ENCODE results near the gene NOTO. TPM values are rescaled to one million over a fixed set of nuclear protein-coding genes. Genes with fewer than 3 reads are reported as not detected.
A peak's percentile ranks its signal among the peaks of the same experiment; 100 is the strongest.

The NOTO gene
- total RNA-seq, 1 donor from 2014 or later: not detected

DNA sequence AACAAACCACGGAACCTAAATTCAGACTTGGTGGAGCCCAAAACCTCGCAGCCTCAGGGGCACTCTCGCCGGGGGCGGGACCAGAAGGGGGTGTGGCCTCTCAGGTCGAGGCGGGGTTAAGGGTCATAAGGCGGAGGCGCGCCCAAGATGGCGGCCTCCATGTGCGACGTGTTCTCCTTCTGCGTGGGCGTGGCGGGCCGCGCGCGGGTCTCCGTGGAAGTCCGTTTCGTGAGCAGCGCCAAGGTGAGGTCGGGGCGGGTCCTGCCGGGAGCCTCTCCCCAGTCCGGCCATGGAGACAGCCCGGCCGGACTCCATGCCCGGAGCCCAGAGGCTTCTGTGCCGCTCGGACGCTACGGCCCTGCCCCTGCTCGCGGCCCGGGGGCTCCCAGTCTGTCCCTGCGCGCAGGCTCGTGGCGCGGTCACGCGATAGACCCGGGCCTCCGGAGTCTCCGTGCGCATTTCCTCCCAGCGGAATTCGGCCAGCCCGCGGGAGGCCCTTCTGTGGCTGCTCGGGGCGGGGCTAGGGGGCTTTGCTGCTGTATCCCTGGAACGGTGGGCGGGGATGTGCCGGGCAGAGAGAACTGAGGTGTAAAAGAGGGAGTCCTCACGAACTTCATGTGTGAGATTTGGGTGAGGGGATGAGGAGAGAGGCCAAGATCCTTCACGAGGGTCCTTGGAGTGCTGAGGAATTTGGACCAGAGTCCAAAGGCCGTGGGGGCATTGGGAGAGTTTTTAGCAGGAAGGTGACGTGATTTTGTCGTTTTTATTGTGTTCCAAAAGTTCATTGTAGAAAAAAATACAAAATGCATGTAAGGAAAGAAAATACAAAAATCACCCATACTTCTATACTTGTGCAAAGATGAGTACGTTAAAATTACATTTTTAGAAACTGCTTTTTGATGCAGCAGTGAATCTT is 12.0 kb downstream of the NOTO start, which contains the start of gene SMYD5:
SMYD5 (plus strand) TSS at position 126 of the 916 bp plus-strand sequence; CDS start at position 148, 22 bp downstream.
- ATAC-seq (ENCODE audit: low read depth): peak; percentile 94
- ChIA-PET CTCF (interaction anchor here (2.1 to 2.9 kb wide), 2 partner anchors 37 to 129 kb away, joined by 22 to 32 read pairs; no protein-coding TSS in a partner anchor), POLR2A (interaction anchor here (0.6 to 2.6 kb wide), 6 partner anchors 19 to 143 kb away, joined by 4 to 28 read pairs (median 5); partner anchors contain the start of genes CCT7, PRADC1 and SFXN5)
- intact Hi-C loops (cut with micrococcal nuclease): loop anchor here (1.0 kb wide), 6 partner anchors 19 to 171 kb away; partner anchors contain the start of genes ALMS1, FBXO41, PRADC1 and SFXN5
- H3K36me3 Mint-ChIP-seq (ENCODE audit: low read depth): peaks cover 6% of the 10 kb centered on the region
- H3K4me1 Mint-ChIP-seq: peaks cover 32% of the 10 kb centered on the region
- DNase-seq: peak; percentile 90
- H3K27me3 Mint-ChIP-seq: peaks cover 3% of the 10 kb centered on the region
- H3K27ac Mint-ChIP-seq: peak within 1 kb of the TSS; percentile 89
- no peaks in the 10 kb centered on the region for H3K9me3 Mint-ChIP-seq
- peak within 1 kb of the TSS; percentile 87 for H3K4me3 Mint-ChIP-seq
- TF ChIP-seq, protein P1, sequence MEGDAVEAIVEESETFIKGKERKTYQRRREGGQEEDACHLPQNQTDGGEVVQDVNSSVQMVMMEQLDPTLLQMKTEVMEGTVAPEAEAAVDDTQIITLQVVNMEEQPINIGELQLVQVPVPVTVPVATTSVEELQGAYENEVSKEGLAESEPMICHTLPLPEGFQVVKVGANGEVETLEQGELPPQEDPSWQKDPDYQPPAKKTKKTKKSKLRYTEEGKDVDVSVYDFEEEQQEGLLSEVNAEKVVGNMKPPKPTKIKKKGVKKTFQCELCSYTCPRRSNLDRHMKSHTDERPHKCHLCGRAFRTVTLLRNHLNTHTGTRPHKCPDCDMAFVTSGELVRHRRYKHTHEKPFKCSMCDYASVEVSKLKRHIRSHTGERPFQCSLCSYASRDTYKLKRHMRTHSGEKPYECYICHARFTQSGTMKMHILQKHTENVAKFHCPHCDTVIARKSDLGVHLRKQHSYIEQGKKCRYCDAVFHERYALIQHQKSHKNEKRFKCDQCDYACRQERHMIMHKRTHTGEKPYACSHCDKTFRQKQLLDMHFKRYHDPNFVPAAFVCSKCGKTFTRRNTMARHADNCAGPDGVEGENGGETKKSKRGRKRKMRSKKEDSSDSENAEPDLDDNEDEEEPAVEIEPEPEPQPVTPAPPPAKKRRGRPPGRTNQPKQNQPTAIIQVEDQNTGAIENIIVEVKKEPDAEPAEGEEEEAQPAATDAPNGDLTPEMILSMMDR (IDR thresholded peaks at IDR 0.05): no peak

DNA sequence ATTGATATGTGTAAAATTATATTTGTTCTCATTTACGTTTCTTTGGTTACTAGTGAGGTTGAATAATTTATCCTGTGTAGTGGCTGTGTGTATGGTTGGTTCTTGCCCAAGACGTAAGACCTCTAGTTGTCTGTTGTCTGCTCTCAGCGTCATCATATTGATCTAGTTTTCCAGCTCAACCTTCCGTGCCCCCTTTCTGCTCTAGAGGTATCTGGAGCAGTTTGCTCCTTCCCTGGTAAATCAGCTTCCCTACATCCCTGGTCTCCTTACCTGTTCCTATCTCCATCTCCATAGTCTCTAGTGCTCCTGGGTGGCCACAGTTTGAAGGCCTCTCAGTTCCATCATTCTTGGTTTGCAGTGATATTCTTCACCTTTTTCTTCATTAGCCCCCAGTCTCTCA is 12.9 kb downstream of the NOTO start:
- intact Hi-C loops (cut with micrococcal nuclease): no loop called here
- H3K4me1 Mint-ChIP-seq: peaks cover 32% of the 10 kb centered on the region
- DNase-seq: no peak
- H3K27me3 Mint-ChIP-seq: no peaks in the 10 kb centered on the region
- TF ChIP-seq, protein P1 (IDR thresholded peaks at IDR 0.05): no peak
- H3K9me3 Mint-ChIP-seq: no peaks in the 10 kb centered on the region
- H3K27ac Mint-ChIP-seq: peak overlapping the region; percentile 80
- H3K4me3 Mint-ChIP-seq: peak overlapping the region; percentile 87
- peaks cover 12% of the 10 kb centered on the region for H3K36me3 Mint-ChIP-seq (ENCODE audit: low read depth)
- ChIA-PET POLR2A (interaction anchor here (0.6 to 1.7 kb wide), 4 partner anchors 19 to 144 kb away, joined by 4 to 25 read pairs (median 4); partner anchors contain the start of genes CCT7, PRADC1 and SFXN5), CTCF (no interaction called here)
- ATAC-seq (ENCODE audit: low read depth): no peak

DNA sequence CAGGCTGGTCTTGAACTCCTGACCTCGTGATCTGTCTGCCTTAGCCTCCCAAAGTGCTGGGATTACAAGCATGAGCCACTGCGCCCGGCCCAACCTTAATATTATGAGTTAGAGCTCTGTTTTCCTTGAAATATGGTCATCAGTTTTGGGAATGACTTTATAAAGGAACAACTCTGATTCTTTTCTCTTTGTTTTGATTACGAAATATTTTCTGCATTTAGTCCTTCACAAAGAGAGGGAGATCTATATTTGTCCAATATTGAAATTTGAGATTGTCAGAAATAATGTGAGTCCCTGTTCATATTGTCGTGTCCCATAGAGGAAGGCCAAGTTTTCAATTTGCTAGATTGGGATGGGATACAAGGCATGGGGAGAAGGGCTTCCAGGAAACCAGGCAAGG is 14.8 kb downstream of the NOTO start:
- ChIA-PET POLR2A (interaction anchor here (0.6 kb wide), 1 partner anchor 40 kb away, joined by 4 read pairs; no protein-coding TSS in a partner anchor), CTCF (no interaction called here)
- TF ChIP-seq, protein P1 (IDR thresholded peaks at IDR 0.05): no peak
- ATAC-seq (ENCODE audit: low read depth) (no peak), DNase-seq (no peak)
- Mint-ChIP-seq H3K4me1 (peaks cover 32% of the 10 kb centered on the region), H3K9me3 (no peaks in the 10 kb centered on the region), H3K27me3 (no peaks in the 10 kb centered on the region), H3K27ac (no peak overlapping the region), H3K4me3 (no peak overlapping the region), H3K36me3 (ENCODE audit: low read depth) (peaks cover 29% of the 10 kb centered on the region)
- intact Hi-C loops (cut with micrococcal nuclease): no loop called here

DNA sequence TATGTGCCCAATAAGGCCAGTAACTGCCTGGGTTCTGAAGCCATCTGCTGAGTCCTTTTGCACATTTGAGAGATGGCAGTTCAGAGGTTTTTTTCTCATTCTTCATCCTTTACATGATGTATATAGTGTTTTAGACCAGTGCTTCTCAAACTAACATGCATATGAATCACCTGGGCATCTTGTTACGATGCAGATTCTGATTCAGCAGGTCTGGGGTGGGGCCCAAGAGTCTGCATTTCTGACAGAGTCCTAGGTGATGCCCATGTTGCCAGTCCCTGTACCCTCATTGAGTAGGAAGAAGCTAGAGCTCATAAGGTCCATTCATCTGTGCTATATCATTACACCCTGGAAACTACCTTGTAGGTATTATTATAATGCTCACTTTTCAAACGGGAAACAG is 15.5 kb downstream of the NOTO start:
- Mint-ChIP-seq H3K4me3 (no peak overlapping the region), H3K27ac (no peak overlapping the region), H3K4me1 (peaks cover 28% of the 10 kb centered on the region), H3K9me3 (no peaks in the 10 kb centered on the region), H3K27me3 (no peaks in the 10 kb centered on the region), H3K36me3 (ENCODE audit: low read depth) (peaks cover 35% of the 10 kb centered on the region)
- intact Hi-C loops (cut with micrococcal nuclease): no loop called here
- DNase-seq: no peak
- POLR2A ChIA-PET: no interaction called here
- no peak for ATAC-seq (ENCODE audit: low read depth)
- TF ChIP-seq, protein P1 (IDR thresholded peaks at IDR 0.05): no peak
- CTCF ChIA-PET: no interaction called here

DNA sequence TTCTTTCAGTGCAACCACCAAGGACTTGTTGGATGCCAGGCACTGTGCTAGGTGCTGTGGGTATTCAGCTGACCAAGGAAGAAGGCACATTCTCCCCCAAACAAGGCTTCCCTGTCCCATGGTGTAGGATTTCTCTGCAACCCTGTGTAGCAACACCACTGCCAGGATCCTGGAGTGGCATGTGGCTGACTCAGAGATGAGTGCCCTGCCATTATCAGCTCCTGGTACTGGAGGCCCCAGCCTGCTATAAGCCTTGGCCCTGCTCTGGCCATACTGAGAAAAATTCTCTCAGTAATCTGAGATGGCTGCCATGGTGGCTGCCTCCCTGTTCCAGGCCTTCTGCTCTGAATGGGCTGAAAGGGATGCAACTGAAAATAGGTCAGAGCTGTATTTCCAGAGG is 15.9 kb downstream of the NOTO start:
- DNase-seq (no peak), ATAC-seq (ENCODE audit: low read depth) (no peak)
- H3K4me1 Mint-ChIP-seq: peaks cover 23% of the 10 kb centered on the region
- peaks cover 39% of the 10 kb centered on the region for H3K36me3 Mint-ChIP-seq (ENCODE audit: low read depth)
- ChIA-PET POLR2A (interaction anchor here (1.5 kb wide), 1 partner anchor 16 kb away, joined by 3 read pairs; the partner anchor contains the start of gene CCT7), CTCF (no interaction called here)
- no peaks in the 10 kb centered on the region for H3K9me3 Mint-ChIP-seq
- intact Hi-C loops (cut with micrococcal nuclease): no loop called here
- H3K27ac Mint-ChIP-seq: no peak overlapping the region
- H3K4me3 Mint-ChIP-seq: no peak overlapping the region
- H3K27me3 Mint-ChIP-seq: no peaks in the 10 kb centered on the region
- TF ChIP-seq, protein P1 (IDR thresholded peaks at IDR 0.05): no peak
